M059J (cell line): ENCODE results near the gene LPCAT1. TPM values are rescaled to one million over a fixed set of nuclear protein-coding genes. Genes with fewer than 3 reads are reported as not detected.

Source experiments
- DNase-seq: peaks from one replicate; pipeline ENCODE4 v3.0.0-alpha.2; 2012; ENCODE audit warnings: low read depth
- total RNA-seq: library from RNA; depleted of rRNA; stranded (reverse); fragments of >200 nt; shearing (Covaris generic); gene quantifications from 2 replicates; pipeline ENCODE4 v1.2.3, GENCODE V29; 2014

LPCAT1 gene
- total RNA-seq, 1 experiment from 2014 or later, result 41.1 TPM

- no peak for DNase-seq
These were observed 79.2 kb downstream of the LPCAT1 start for GRCh38 chr5:1444361-1445189.

GRCh38 chr5:1443991-1444360 lies 79.8 kb downstream of the LPCAT1 start:
- no peak for DNase-seq

- DNase-seq, result no peak
These were observed 80.6 kb downstream of the LPCAT1 start for GRCh38 chr5:1443171-1443570.

GRCh38 chr5:1442222-1443145 lies 81.3 kb downstream of the LPCAT1 start:
- DNase-seq, result no peak

GRCh38 chr5:1441166-1441865 lies 82.4 kb downstream of the LPCAT1 start:
- DNase-seq, result no peak

- DNase-seq, result no peak
These were observed 83.7 kb downstream of the LPCAT1 start for GRCh38 chr5:1440098-1440493.

- no peak for DNase-seq
These were observed 84.2 kb downstream of the LPCAT1 start for GRCh38 chr5:1439388-1440097.

GRCh38 chr5:1438871-1439270 lies 84.9 kb downstream of the LPCAT1 start:
- no peak for DNase-seq

GRCh38 chr5:1437876-1438559 lies 85.7 kb downstream of the LPCAT1 start:
- no peak for DNase-seq

GRCh38 chr5:1437226-1437829 lies 86.4 kb downstream of the LPCAT1 start:
- DNase-seq, result peak; percentile 55

- DNase-seq, result no peak
These were observed 87.1 kb downstream of the LPCAT1 start for GRCh38 chr5:1436681-1437080.

GRCh38 chr5:1436036-1436435 lies 87.7 kb downstream of the LPCAT1 start:
- no peak for DNase-seq

GRCh38 chr5:1435369-1435768 lies 88.4 kb downstream of the LPCAT1 start:
- no peak for DNase-seq

- DNase-seq, result no peak
These were observed 91.5 kb downstream of the LPCAT1 start for GRCh38 chr5:1432296-1432695.

- DNase-seq, result no peak
These were observed 91.9 kb downstream of the LPCAT1 start for GRCh38 chr5:1431896-1432295.

GRCh38 chr5:1431021-1431811 lies 92.5 kb downstream of the LPCAT1 start:
- no peak for DNase-seq

GRCh38 chr5:1430121-1430795 lies 93.5 kb downstream of the LPCAT1 start:
- no peak for DNase-seq

GRCh38 chr5:1429496-1429895 lies 94.3 kb downstream of the LPCAT1 start:
- peak; percentile 36 for DNase-seq

- DNase-seq, result no peak
These were observed 94.7 kb downstream of the LPCAT1 start for GRCh38 chr5:1429066-1429465.
